NK-92 treated with Interleukin-12 subunit alpha and Interleukin-12 subunit beta, amount 100 ng/mL, for 24 hours (cell line): ENCODE results near the gene NOP9.

Experiments used
- DNase-seq: peaks from one replicate; lab custom pipeline; 2025; lab: John Stamatoyannopoulos, UW

The NOP9 gene, protein sequence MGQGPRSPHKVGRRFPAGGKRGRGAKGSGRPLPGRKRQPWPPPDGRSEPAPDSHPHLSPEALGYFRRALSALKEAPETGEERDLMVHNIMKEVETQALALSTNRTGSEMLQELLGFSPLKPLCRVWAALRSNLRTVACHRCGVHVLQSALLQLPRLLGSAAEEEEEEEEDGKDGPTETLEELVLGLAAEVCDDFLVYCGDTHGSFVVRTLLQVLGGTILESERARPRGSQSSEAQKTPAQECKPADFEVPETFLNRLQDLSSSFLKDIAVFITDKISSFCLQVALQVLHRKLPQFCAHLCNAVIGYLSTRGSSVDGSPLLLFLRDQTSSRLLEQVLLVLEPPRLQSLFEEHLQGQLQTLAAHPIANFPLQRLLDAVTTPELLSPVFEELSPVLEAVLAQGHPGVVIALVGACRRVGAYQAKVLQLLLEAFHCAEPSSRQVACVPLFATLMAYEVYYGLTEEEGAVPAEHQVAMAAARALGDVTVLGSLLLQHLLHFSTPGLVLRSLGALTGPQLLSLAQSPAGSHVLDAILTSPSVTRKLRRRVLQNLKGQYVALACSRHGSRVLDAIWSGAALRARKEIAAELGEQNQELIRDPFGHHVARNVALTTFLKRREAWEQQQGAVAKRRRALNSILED

GRCh38 chr14:24299255-24300191 lies at the start of gene NOP9, which contains the start of gene DHRS1:
Gene NOP9 (plus strand): TSS chr14:24299850. CDS start chr14:24299955, 105 bp downstream.
Gene DHRS1 (minus strand): TSS chr14:24299780. CDS start chr14:24299106, 674 bp downstream.
- peak; percentile 81 for DNase-seq

- DNase-seq, result no peak
These were observed 49.3 kb upstream of the NOP9 start for GRCh38 chr14:24250354-24250753.

- no peak for DNase-seq
These were observed 47.8 kb upstream of the NOP9 start for GRCh38 chr14:24251880-24252288.

GRCh38 chr14:24252289-24253124 lies 47.1 kb upstream of the NOP9 start:
- DNase-seq, result no peak

DNA sequence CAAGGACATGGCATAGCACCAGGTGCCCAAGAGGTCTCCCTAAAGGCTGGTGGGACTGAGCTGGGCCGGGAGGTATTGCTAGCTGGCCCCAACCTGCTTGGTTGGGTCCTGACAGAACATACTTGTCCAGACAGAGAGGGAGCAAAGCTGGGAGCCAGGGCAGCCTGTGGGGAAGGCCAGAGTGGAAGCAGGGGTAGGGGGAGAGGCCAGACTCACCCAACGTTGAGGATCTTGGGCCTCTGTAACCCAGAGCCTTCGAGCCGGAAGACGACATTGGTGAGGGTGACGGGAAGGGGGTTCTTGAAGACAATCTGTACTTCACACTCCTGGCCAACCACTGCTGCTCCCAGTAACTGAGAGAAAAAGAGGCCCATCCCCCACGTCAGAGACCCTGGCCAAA lies 45.7 kb upstream of the NOP9 start:
- DNase-seq, result no peak

- no peak for DNase-seq
These were observed 44.8 kb upstream of the NOP9 start for GRCh38 chr14:24254630-24255392.

DNA sequence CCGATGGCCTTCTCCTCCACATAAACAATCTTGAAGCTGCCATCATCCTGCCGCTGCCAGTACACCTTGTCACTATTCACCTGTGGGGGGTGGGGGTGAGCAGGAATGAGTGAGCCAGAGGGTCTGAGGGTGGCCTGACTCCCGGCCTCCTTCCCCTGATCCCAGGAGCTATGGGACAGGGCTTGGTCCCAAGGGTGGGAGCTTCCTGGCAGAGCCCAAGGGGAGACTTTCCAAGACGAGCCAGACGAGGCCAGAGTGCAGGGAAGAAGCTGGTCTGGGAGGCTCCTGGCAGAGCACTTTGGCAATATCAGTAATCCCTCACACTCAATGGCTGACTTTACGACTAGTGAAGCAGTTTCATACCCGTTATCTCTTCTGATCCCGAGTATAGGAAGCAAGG lies 44.2 kb upstream of the NOP9 start:
- no peak for DNase-seq

DNA sequence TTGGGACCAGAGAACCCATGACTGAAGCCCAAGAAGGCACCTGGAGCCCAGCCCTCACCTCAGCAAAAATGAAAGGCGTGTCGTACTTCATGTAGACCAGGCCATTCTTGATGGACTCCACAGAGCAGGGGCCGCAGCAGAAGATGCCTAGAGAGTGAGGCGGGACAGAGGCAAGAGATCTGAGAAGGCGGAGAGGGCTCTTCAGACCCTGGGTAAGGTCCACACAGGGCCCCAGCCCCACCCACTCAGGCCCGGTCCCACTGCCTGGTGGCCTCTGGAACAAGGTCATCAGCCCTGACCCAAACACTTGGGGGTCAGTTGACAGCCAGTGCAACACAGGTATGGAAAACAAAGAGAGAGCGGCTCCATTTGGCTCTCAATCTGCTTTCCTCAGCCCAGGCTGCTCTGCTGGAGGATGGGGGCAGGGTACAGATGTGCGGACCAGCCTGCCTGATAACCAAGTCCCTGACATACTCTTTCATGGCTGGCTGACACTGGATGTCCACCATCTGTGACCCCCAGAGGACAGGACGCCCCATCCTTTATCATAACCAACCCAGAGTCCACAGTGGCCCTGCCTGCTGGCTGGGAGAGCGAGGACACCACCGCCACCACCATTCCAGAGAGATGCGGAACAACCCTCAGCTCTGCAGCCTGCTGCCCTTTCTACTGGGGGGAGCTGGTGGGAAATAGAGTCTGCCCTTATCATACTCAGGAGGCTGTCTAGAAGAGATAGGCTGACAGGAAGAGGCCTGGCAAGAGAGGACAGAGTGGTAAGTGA lies 43.5 kb upstream of the NOP9 start:
- no peak for DNase-seq

DNA sequence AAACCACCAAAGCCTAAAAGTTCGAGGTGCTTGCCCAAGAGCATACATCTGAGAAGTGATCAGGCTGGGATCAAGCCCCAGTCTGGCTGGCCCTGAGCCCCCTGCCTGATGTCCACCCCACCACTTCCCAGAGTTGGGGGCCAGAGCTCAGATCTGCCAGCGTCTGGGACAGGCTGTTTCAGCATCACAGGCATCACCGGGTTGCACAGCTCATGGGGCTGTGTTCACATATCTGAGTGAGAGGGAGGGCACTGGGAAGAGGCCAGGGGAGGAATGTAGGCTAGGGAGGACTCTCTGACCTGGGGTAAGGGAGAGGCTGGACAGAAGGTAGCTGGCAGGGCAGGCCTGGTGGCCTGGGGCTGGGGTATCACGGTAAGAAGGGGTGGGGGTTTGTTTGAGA lies 42.7 kb upstream of the NOP9 start:
- DNase-seq, result no peak

- no peak for DNase-seq
These were observed 41.5 kb upstream of the NOP9 start for GRCh38 chr14:24258119-24258518.

GRCh38 chr14:24258548-24259265 lies 40.9 kb upstream of the NOP9 start:
- no peak for DNase-seq

- DNase-seq, result no peak
These were observed 40.2 kb upstream of the NOP9 start for GRCh38 chr14:24259282-24260025.

- DNase-seq, result no peak
These were observed 39.4 kb upstream of the NOP9 start for GRCh38 chr14:24260026-24260779.

DNA sequence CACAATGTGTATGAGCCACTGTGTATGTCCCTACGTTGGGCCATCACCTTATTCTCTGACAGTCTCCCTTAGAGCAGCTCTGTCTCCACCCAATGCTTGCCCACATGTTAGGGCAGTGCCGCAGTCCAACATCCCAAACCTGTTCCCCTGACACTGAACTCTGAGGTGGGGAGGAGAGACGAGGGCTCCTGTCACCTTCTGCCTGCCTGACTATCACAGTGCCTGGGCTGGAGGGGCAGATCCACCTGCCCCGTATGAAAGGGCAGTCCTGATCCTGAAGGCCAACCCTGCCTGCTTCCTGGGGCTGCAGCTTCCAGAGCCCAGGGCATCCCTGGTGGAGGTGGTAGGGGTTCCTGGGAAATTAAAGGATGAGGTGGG lies 38.9 kb upstream of the NOP9 start:
- DNase-seq, result no peak

- DNase-seq, result no peak
These were observed 38.2 kb upstream of the NOP9 start for GRCh38 chr14:24261256-24261968.

DNA sequence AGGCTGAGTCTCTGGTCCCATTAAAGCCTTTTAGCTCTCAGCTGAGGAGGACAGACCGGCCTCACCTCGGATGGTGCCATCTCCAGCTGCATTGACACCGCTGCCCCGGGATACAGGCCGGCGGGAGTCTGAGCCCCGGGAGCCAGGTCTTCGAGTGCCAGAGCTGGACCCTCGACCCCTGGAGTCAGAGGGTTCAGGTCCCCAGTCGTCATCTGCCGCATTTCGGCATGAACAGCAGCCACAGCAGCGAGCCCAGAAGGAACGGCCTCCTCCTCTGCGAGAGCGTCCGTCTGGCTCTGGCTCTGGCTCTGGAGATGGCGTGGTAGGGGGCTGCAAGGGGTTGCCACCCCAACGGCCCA lies 37.7 kb upstream of the NOP9 start:
- DNase-seq, result no peak
